H9 (cell line): ENCODE measurements around the gene MEP1A. TPM values are rescaled to one million over a fixed set of nuclear protein-coding genes. Genes with fewer than 3 reads are reported as not detected.

Experiments used
- DNase-seq: peaks from one replicate; pipeline ENCODE4 v3.0.0-alpha.2; 2017
- H2AFZ ChIP-seq: one replicate; pipeline ENCODE4 v1.6.1; 2013; ENCODE audit warnings: mild to moderate bottlenecking, low read length, control low read depth, moderate library complexity
- H2AK5ac ChIP-seq: 2 replicates; pipeline ENCODE4 v1.6.1; 2013; ENCODE audit warnings: low read length, control low read depth, mixed read lengths; ENCODE audit not compliant: insufficient read length
- H2BK120ac ChIP-seq: one replicate; pipeline ENCODE4 v1.6.1; 2013; ENCODE audit warnings: low read depth, mild to moderate bottlenecking, low read length, control low read depth, inconsistent platforms; ENCODE audit not compliant: poor library complexity, severe bottlenecking
- H2BK12ac ChIP-seq: 2 replicates; pipeline ENCODE4 v1.6.1; 2013; ENCODE audit warnings: low read length, control low read depth, mixed read lengths, low read depth; ENCODE audit not compliant: insufficient read length
- H2BK15ac ChIP-seq: 2 replicates; pipeline ENCODE4 v1.6.1; 2013; ENCODE audit warnings: low read depth, low read length, control low read depth
- H2BK20ac ChIP-seq: one replicate; pipeline ENCODE4 v1.6.1; 2013; ENCODE audit warnings: low read depth, mild to moderate bottlenecking, low read length, control low read depth, inconsistent platforms; ENCODE audit not compliant: poor library complexity, severe bottlenecking
- H2BK5ac ChIP-seq: 2 replicates; pipeline ENCODE4 v1.6.1; 2013; ENCODE audit warnings: low read length, control low read depth, mixed read lengths; ENCODE audit not compliant: insufficient read length
- H3K14ac ChIP-seq: 2 replicates; pipeline ENCODE4 v1.6.1; 2013; ENCODE audit warnings: low read length, control low read depth; ENCODE audit not compliant: insufficient read depth
- H3K18ac ChIP-seq: 2 replicates; pipeline ENCODE4 v1.6.1; 2013; ENCODE audit warnings: low read depth, mild to moderate bottlenecking, mixed read lengths, low read length, control low read depth; ENCODE audit not compliant: insufficient read length
- H3K23ac ChIP-seq: 2 replicates; pipeline ENCODE4 v1.6.1; 2013; ENCODE audit warnings: low read length, control low read depth, mixed read lengths, low read depth; ENCODE audit not compliant: insufficient read length
- H3K23me2 ChIP-seq: 2 replicates; pipeline ENCODE4 v1.6.1; 2013; ENCODE audit warnings: low read depth, mild to moderate bottlenecking, mixed read lengths, low read length, control low read depth; ENCODE audit not compliant: insufficient read length, poor library complexity, severe bottlenecking
- H3K27ac ChIP-seq: 2 replicates; pipeline ENCODE4 v1.5.1; 2013; ENCODE audit warnings: low read length, control low read depth, mixed read lengths, low read depth; ENCODE audit not compliant: insufficient read length
- H3K27me3 ChIP-seq: 2 replicates; pipeline ENCODE4 v1.6.1; 2013; ENCODE audit warnings: low read length, control low read depth, inconsistent platforms; ENCODE audit not compliant: insufficient read depth
- H3K4ac ChIP-seq: 2 replicates; pipeline ENCODE4 v1.6.1; 2013; ENCODE audit warnings: low read depth, mild to moderate bottlenecking, control low read depth, inconsistent platforms, low read length, moderate library complexity
- H3K4me1 ChIP-seq: 2 replicates; pipeline ENCODE4 v1.6.1; 2013; ENCODE audit warnings: low read length, control low read depth, inconsistent platforms; ENCODE audit not compliant: insufficient read depth
- H3K4me2 ChIP-seq: 2 replicates; pipeline ENCODE4 v1.6.1; 2013; ENCODE audit warnings: low read length, control low read depth, mixed read lengths; ENCODE audit not compliant: insufficient read length, insufficient read depth
- H3K56ac ChIP-seq: 2 replicates; pipeline ENCODE4 v1.6.1; 2013; ENCODE audit warnings: low read depth, mild to moderate bottlenecking, mixed read lengths, low read length, control low read depth; ENCODE audit not compliant: insufficient read length
- H3K79me1 ChIP-seq: 2 replicates; pipeline ENCODE4 v1.6.1; 2013; ENCODE audit warnings: low read depth, mild to moderate bottlenecking, moderate library complexity, low read length, control low read depth, inconsistent platforms; ENCODE audit not compliant: insufficient read depth, poor library complexity, severe bottlenecking
- H3K79me2 ChIP-seq: 2 replicates; pipeline ENCODE4 v1.6.1; 2013; ENCODE audit warnings: low read length, control low read depth, inconsistent platforms; ENCODE audit not compliant: insufficient read depth
- H3K9ac ChIP-seq: 2 replicates; pipeline ENCODE4 v1.6.1; 2013; ENCODE audit warnings: low read length, control low read depth, mixed read lengths; ENCODE audit not compliant: insufficient read length; ENCODE audit errors: extremely low read depth
- H3K9me3 ChIP-seq: one replicate; pipeline ENCODE4 v1.6.1; 2013; ENCODE audit warnings: low read depth, low read length, inconsistent platforms; ENCODE audit not compliant: control insufficient read depth
- H3T11ph ChIP-seq: one replicate; pipeline ENCODE4 v1.6.1; 2013; ENCODE audit warnings: mild to moderate bottlenecking, low read length, control low read depth, inconsistent platforms
- H4K20me1 ChIP-seq: one replicate; pipeline ENCODE4 v1.6.1; 2013; ENCODE audit not compliant: control insufficient read depth, insufficient read length, insufficient read depth
- H4K5ac ChIP-seq: 2 replicates; pipeline ENCODE4 v1.6.1; 2013; ENCODE audit warnings: low read depth, mild to moderate bottlenecking, mixed read lengths, low read length, control low read depth; ENCODE audit not compliant: insufficient read length
- H4K8ac ChIP-seq: replicated peaks from 2 replicates; pipeline ENCODE4 v1.6.1; 2013; ENCODE audit warnings: low read length, control low read depth, mixed read lengths, low read depth; ENCODE audit not compliant: insufficient read length
- H4K91ac ChIP-seq: 2 replicates; pipeline ENCODE4 v1.6.1; 2013; ENCODE audit warnings: low read depth, mild to moderate bottlenecking, moderate library complexity, mixed read lengths, low read length, control low read depth; ENCODE audit not compliant: insufficient read length
- H3K27ac Mint-ChIP-seq, 3 experiments: 2 replicates in 2 of 3; 3 replicates in 1 of 3; pipeline ENCODE4 v1.8.0; 2020 to 2021; ENCODE audit warnings: mixed read lengths in 3 of 3, mild to moderate bottlenecking in 1 of 3, moderate library complexity in 1 of 3
- H3K27me3 Mint-ChIP-seq: 2 replicates; pipeline ENCODE4 v1.8.0; 2021; ENCODE audit warnings: low read depth, mild to moderate bottlenecking, moderate library complexity, mixed read lengths
- H3K36me3 Mint-ChIP-seq, 3 experiments: 2 replicates in 2 of 3; 3 replicates in 1 of 3; pipeline ENCODE4 v1.8.0; 2020 to 2021; ENCODE audit warnings: low read depth in 3 of 3, mixed read lengths in 3 of 3; ENCODE audit not compliant: insufficient read depth in 1 of 3
- H3K4me1 Mint-ChIP-seq, 2 experiments: 2 replicates each; pipeline ENCODE4 v1.8.0; 2020; ENCODE audit warnings: mixed read lengths in 2 of 2
- H3K4me3 Mint-ChIP-seq, 2 experiments: 2 replicates in 1 of 2; 3 replicates in 1 of 2; pipeline ENCODE4 v1.8.0; 2020 to 2021; ENCODE audit warnings: mild to moderate bottlenecking in 2 of 2, mixed read lengths in 2 of 2, moderate library complexity in 1 of 2
- H3K9me3 Mint-ChIP-seq, 2 experiments: 2 replicates in 1 of 2; 3 replicates in 1 of 2; pipeline ENCODE4 v1.8.0; 2020; ENCODE audit warnings: mild to moderate bottlenecking in 2 of 2, mixed read lengths in 2 of 2, moderate library complexity in 1 of 2
- WGBS: extraction: QIAGEN DNeasy Blood & Tissue Kit; methylation state at CpG from one replicate; pipeline ENCODE4 v1.1.7; 2013; ENCODE audit warnings: missing lambda C conversion rate, low lambda C conversion rate, mixed read lengths; ENCODE audit not compliant: insufficient read length; ENCODE audit errors: extremely low coverage; 5-methylcytosine and 5-hydroxymethylcytosine counted together
- total RNA-seq: library from RNA; stranded (reverse); gene quantifications from 2 replicates; pipeline ENCODE4 v1.2.1, GENCODE V29; 2021
- TF ChIP-seq, protein P1 (sequence below): fragments of 200-600 bp; sonication (generic); conservative IDR thresholded peaks from 3 replicates; pipeline ENCODE4 v1.8.0; 2021; ENCODE audit warnings: antibody characterized with exemption, mild to moderate bottlenecking

Gene MEP1A
- total RNA-seq, 1 experiment from 2014 or later, result not detected

DNA sequence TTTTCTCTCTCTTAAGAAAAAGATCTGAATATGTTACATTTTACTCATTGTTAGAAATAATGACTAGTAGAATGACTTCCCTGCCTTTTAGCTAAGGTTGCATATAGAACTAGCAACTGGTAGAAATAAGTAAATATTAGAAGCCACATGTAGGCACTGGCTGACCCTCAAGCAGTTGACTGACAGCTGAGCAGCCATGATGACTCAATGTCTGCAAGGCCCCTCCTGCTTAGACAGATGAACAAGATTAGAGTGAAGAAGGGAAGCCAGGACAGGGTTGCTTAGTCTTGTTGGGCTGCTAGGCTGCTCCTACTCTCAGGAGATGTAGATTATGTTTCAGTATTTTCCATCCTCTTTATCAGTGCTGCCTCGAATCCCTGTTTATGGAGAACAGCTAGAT, 6.5 kb downstream of the MEP1A start:
- no peak overlapping the region for H3K27ac Mint-ChIP-seq
- no peak for DNase-seq

More for the DNA sequence above, 6.5 kb downstream of the MEP1A start:
- Mint-ChIP-seq H3K4me3 (no peak overlapping the region), H3K27me3 (no peaks in the 10 kb centered on the region), H3K4me1 (no peaks in the 10 kb centered on the region), H3K36me3 (no peaks in the 10 kb centered on the region), H3K9me3 (no peaks in the 10 kb centered on the region)
- no peaks in the 10 kb centered on the region for H3K9me3 ChIP-seq
- no peak overlapping the region for H3K4me2 ChIP-seq
- no peak overlapping the region for H2BK20ac ChIP-seq
- H3K14ac ChIP-seq, result no peak overlapping the region
- H3K27ac ChIP-seq, result no peak overlapping the region
- H2AFZ ChIP-seq, result no peak overlapping the region
- H3K23ac ChIP-seq, result no peak overlapping the region
- no peak overlapping the region for H3K18ac ChIP-seq
- no peak overlapping the region for H4K8ac ChIP-seq
- H3K23me2 ChIP-seq, result no peaks in the 10 kb centered on the region
- no CpG with 5 or more reads among the region's 1 CpG for WGBS
- no peak overlapping the region for H2BK15ac ChIP-seq
- H3K4me1 ChIP-seq, result no peaks in the 10 kb centered on the region
- H4K91ac ChIP-seq, result no peak overlapping the region
- no peak overlapping the region for H3T11ph ChIP-seq
- H2BK120ac ChIP-seq, result no peak overlapping the region
- H3K56ac ChIP-seq, result no peak overlapping the region
- H3K79me2 ChIP-seq, result no peaks in the 10 kb centered on the region
- no peak overlapping the region for H3K4ac ChIP-seq
- TF ChIP-seq, protein P1, sequence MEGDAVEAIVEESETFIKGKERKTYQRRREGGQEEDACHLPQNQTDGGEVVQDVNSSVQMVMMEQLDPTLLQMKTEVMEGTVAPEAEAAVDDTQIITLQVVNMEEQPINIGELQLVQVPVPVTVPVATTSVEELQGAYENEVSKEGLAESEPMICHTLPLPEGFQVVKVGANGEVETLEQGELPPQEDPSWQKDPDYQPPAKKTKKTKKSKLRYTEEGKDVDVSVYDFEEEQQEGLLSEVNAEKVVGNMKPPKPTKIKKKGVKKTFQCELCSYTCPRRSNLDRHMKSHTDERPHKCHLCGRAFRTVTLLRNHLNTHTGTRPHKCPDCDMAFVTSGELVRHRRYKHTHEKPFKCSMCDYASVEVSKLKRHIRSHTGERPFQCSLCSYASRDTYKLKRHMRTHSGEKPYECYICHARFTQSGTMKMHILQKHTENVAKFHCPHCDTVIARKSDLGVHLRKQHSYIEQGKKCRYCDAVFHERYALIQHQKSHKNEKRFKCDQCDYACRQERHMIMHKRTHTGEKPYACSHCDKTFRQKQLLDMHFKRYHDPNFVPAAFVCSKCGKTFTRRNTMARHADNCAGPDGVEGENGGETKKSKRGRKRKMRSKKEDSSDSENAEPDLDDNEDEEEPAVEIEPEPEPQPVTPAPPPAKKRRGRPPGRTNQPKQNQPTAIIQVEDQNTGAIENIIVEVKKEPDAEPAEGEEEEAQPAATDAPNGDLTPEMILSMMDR, result no peak
- no peaks in the 10 kb centered on the region for H3K79me1 ChIP-seq
- no peak overlapping the region for H2BK12ac ChIP-seq
- no peak overlapping the region for H3K9ac ChIP-seq
- no peak overlapping the region for H2AK5ac ChIP-seq
- no peaks in the 10 kb centered on the region for H4K20me1 ChIP-seq
- H4K5ac ChIP-seq, result no peak overlapping the region
- no peaks in the 10 kb centered on the region for H3K27me3 ChIP-seq
- H2BK5ac ChIP-seq, result no peak overlapping the region
